RWPE1 (cell line): ENCODE data around the gene ARL3.

Experiments used
- CTCF ChIA-PET: fragments of 350-600 bp; sonication (Branson Sonifier 250); formaldehyde crosslinking; extraction: SDS; loops from one replicate; lab custom pipeline; 2021; lab: Yijun Ruan, JAX
- POLR2A ChIA-PET: fragments of 400-600 bp; formaldehyde crosslinking; extraction: SDS; loops from one replicate; lab custom pipeline; 2020; ENCODE audit warnings: antibody characterized with exemption; ENCODE audit not compliant: low non-redundant PET; lab: Yijun Ruan, JAX
- DNase-seq: peaks from one replicate; pipeline ENCODE4 v3.0.0; 2012; ENCODE audit warnings: low spot score
- H3K27ac ChIP-seq: fragments of 450-650 bp; 2 replicates; pipeline ENCODE4 v1.5.1; 2017
- CTCF ChIP-seq: fragments of 450-650 bp; conservative IDR thresholded peaks from 2 replicates; pipeline ENCODE4 v1.5.1; 2017; ENCODE audit warnings: low read depth, mild to moderate bottlenecking

Gene ARL3

GRCh38 chr10:102712089-102712488 is 2.1 kb downstream of the ARL3 start:
- POLR2A ChIA-PET = no interaction called here
- TF ChIP-seq CTCF = no peak
- H3K27ac ChIP-seq = no peak overlapping the region
- CTCF ChIA-PET = interaction anchor here (0.6 to 0.8 kb wide), 6 partner anchors 8 to 1210 kb away, joined by 3 to 8 read pairs (median 4); no protein-coding TSS in a partner anchor
- no peak for DNase-seq

GRCh38 chr10:102710609-102711008 is 3.6 kb downstream of the ARL3 start:
- no peak for TF ChIP-seq CTCF
- POLR2A ChIA-PET = no interaction called here
- CTCF ChIA-PET = interaction anchor here (0.6 kb wide), 1 partner anchor 191 kb away, joined by 4 read pairs; no protein-coding TSS in a partner anchor
- H3K27ac ChIP-seq = no peak overlapping the region
- DNase-seq = no peak

GRCh38 chr10:102705531-102705930 is 8.7 kb downstream of the ARL3 start:
- POLR2A ChIA-PET = no interaction called here
- no peak for TF ChIP-seq CTCF
- no peak overlapping the region for H3K27ac ChIP-seq
- DNase-seq = no peak
- CTCF ChIA-PET = no interaction called here

GRCh38 chr10:102704915-102705314 is 9.3 kb downstream of the ARL3 start:
- no peak for DNase-seq
- ChIA-PET CTCF (no interaction called here), POLR2A (no interaction called here)
- no peak overlapping the region for H3K27ac ChIP-seq
- no peak for TF ChIP-seq CTCF

GRCh38 chr10:102702742-102703141 is 11.5 kb downstream of the ARL3 start:
- ChIA-PET POLR2A (interaction anchor here (0.8 kb wide), 1 partner anchor 49 kb away, joined by 4 read pairs; no protein-coding TSS in a partner anchor), CTCF (interaction anchor here (0.7 to 0.8 kb wide), 2 partner anchors 53 to 366 kb away, joined by 3 read pairs; no protein-coding TSS in a partner anchor)
- no peak overlapping the region for H3K27ac ChIP-seq
- no peak for TF ChIP-seq CTCF
- DNase-seq = no peak

GRCh38 chr10:102701796-102702195 is 12.4 kb downstream of the ARL3 start:
- TF ChIP-seq CTCF = no peak
- CTCF ChIA-PET = no interaction called here
- DNase-seq = no peak
- no peak overlapping the region for H3K27ac ChIP-seq
- POLR2A ChIA-PET = no interaction called here
